Activated naive CD8-positive, alpha-beta T cell treated with anti-CD3 and anti-CD28 coated beads for 36 hours (primary cell): ENCODE results near the gene ZNF692. TPM values are rescaled to one million over a fixed set of nuclear protein-coding genes. Genes with fewer than 3 reads are reported as not detected.
"Not testable (repeated sequence)": the region's sequence is repeated elsewhere in the genome, so short reads cannot be mapped to it uniquely, and the experiment has no call there.

Source experiments
- DNase-seq: peaks from one replicate; pipeline ENCODE4 v3.0.0; 2021
- H3K27ac Mint-ChIP-seq: one replicate; pipeline ENCODE4 v1.8.0; 2022; ENCODE audit warnings: mild to moderate bottlenecking, moderate library complexity, mixed read lengths
- H3K27me3 Mint-ChIP-seq: one replicate; pipeline ENCODE4 v1.8.0; 2022; ENCODE audit warnings: mild to moderate bottlenecking, mixed read lengths
- H3K36me3 Mint-ChIP-seq: one replicate; pipeline ENCODE4 v1.8.0; 2021; ENCODE audit warnings: mild to moderate bottlenecking, mixed read lengths
- H3K4me1 Mint-ChIP-seq: one replicate; pipeline ENCODE4 v1.8.0; 2021; ENCODE audit warnings: mixed read lengths
- H3K4me3 Mint-ChIP-seq: one replicate; pipeline ENCODE4 v1.8.0; 2022; ENCODE audit warnings: mild to moderate bottlenecking, moderate library complexity, mixed read lengths
- H3K9me3 Mint-ChIP-seq: one replicate; pipeline ENCODE4 v1.8.0; 2022; ENCODE audit warnings: mixed read lengths
- total RNA-seq, 2 experiments: library from RNA; stranded (reverse); gene quantifications; one replicate each; pipeline ENCODE4 v1.2.3, GENCODE V29; 2021

Gene ZNF692
- total RNA-seq, 2 experiments from 2014 or later: 59.1 to 62.2 TPM

DNA sequence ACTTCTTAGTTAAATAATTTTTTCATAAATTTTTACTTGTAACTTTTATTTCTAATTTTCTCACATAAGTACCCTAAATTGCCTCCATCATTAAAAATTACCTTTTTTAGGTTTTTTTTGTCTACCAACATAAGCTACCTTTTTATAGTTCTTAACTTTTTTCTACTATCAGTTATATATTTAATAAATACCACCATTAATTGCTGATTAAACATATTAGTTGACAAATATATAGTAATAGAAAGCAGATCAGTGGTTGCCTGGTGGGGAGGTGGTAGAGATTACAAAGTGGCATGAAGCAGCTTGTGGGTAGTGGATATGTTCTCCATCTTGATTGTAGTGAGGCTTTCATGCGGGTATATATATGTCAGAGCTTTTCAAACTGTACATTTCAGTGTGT, 27.0 kb downstream of the ZNF692 start:
- no peak overlapping the region for H3K4me3 Mint-ChIP-seq
- no peak overlapping the region for H3K27ac Mint-ChIP-seq
- H3K36me3 Mint-ChIP-seq: no peaks in the 10 kb centered on the region
- H3K4me1 Mint-ChIP-seq: peaks cover 6% of the 10 kb centered on the region
- peaks cover 4% of the 10 kb centered on the region for H3K27me3 Mint-ChIP-seq
- no peak for DNase-seq
- H3K9me3 Mint-ChIP-seq: no peaks in the 10 kb centered on the region

GRCh38 chr1:248830718-248831017, 28.2 kb downstream of the ZNF692 start:
- H3K4me3 Mint-ChIP-seq, H3K27ac Mint-ChIP-seq, H3K9me3 Mint-ChIP-seq, DNase-seq, H3K4me1 Mint-ChIP-seq, H3K36me3 Mint-ChIP-seq, H3K27me3 Mint-ChIP-seq: not testable (repeated sequence)

DNA sequence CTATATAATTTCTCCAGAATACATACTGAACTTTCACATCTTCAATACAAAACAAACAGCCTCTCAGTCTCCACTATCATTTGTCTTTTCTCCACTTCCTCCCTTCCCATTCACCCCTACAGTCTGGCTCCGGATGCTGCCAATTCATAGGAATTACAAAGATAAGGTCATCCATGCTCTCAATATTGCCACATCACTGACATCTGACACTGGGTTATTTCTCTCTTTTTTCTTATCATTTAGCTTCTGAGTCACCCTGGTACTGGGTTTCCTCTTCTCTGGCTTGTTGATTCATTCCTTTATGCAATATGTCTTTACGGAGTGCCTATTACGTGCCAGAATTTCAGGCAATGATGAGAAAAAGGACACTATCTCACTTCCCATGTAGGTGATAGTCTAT, 30.0 kb downstream of the ZNF692 start:
- H3K4me3 Mint-ChIP-seq: no peak overlapping the region
- no peak for DNase-seq
- peaks cover 12% of the 10 kb centered on the region for H3K36me3 Mint-ChIP-seq
- H3K9me3 Mint-ChIP-seq: no peaks in the 10 kb centered on the region
- no peak overlapping the region for H3K27ac Mint-ChIP-seq
- peaks cover 20% of the 10 kb centered on the region for H3K4me1 Mint-ChIP-seq
- peaks cover 4% of the 10 kb centered on the region for H3K27me3 Mint-ChIP-seq

GRCh38 chr1:248825909-248826760, 32.8 kb downstream of the ZNF692 start, which contains the start of gene SH3BP5L:
SH3BP5L (minus strand) TSS chr1:248825915; CDS start chr1:248824935, 980 bp downstream.
- Mint-ChIP-seq H3K9me3 (no peaks in the 10 kb centered on the region), H3K4me3 (peak within 1 kb of the TSS; percentile 100), H3K36me3 (peaks cover 15% of the 10 kb centered on the region), H3K27me3 (no peaks in the 10 kb centered on the region), H3K27ac (peak within 1 kb of the TSS; percentile 100), H3K4me1 (peaks cover 43% of the 10 kb centered on the region)
- peak; percentile 90 for DNase-seq

- H3K27me3 Mint-ChIP-seq: no peaks in the 10 kb centered on the region
- H3K9me3 Mint-ChIP-seq: no peaks in the 10 kb centered on the region
- peaks cover 15% of the 10 kb centered on the region for H3K36me3 Mint-ChIP-seq
- H3K27ac Mint-ChIP-seq: peak overlapping the region; percentile 100
- H3K4me1 Mint-ChIP-seq: peaks cover 48% of the 10 kb centered on the region
- DNase-seq: no peak
- peak overlapping the region; percentile 100 for H3K4me3 Mint-ChIP-seq
Observed at GRCh38 chr1:248825573-248825908, 33.3 kb downstream of the ZNF692 start.

GRCh38 chr1:248825136-248825535, 33.7 kb downstream of the ZNF692 start:
- H3K36me3 Mint-ChIP-seq: peaks cover 19% of the 10 kb centered on the region
- peak overlapping the region; percentile 100 for H3K4me3 Mint-ChIP-seq
- H3K9me3 Mint-ChIP-seq: no peaks in the 10 kb centered on the region
- no peaks in the 10 kb centered on the region for H3K27me3 Mint-ChIP-seq
- peak overlapping the region; percentile 100 for H3K27ac Mint-ChIP-seq
- H3K4me1 Mint-ChIP-seq: peaks cover 52% of the 10 kb centered on the region
- DNase-seq: no peak

GRCh38 chr1:248824701-248825100, 34.2 kb downstream of the ZNF692 start:
- no peak for DNase-seq
- H3K27ac Mint-ChIP-seq: no peak overlapping the region
- H3K27me3 Mint-ChIP-seq: no peaks in the 10 kb centered on the region
- H3K4me3 Mint-ChIP-seq: peak overlapping the region; percentile 100
- H3K36me3 Mint-ChIP-seq: peaks cover 21% of the 10 kb centered on the region
- no peaks in the 10 kb centered on the region for H3K9me3 Mint-ChIP-seq
- H3K4me1 Mint-ChIP-seq: peaks cover 54% of the 10 kb centered on the region

DNA sequence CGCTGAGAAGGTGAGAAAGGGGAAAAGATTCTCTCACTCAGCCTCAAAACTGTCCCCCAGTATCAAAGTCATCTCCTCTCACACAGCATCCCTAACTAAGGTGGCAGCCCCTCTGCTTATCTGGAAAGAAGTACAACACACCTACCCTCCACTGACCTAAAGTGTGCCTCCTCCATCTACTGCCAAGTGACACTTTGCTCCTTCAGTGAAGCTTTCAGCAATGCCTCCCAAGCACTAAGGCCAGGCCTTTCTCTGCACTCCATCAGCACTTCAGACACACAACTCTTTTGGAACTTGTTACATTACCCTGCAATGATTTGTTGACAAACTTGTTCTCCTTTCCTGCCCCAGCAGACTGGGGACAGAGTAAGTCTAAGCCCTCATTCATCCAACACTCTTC, 34.6 kb downstream of the ZNF692 start:
- Mint-ChIP-seq H3K27me3 (no peaks in the 10 kb centered on the region), H3K4me3 (peak overlapping the region; percentile 100), H3K4me1 (peaks cover 57% of the 10 kb centered on the region), H3K36me3 (peaks cover 21% of the 10 kb centered on the region), H3K9me3 (no peaks in the 10 kb centered on the region), H3K27ac (no peak overlapping the region)
- no peak for DNase-seq

GRCh38 chr1:248823517-248824001, 35.3 kb downstream of the ZNF692 start:
- H3K27me3 Mint-ChIP-seq: no peaks in the 10 kb centered on the region
- H3K27ac Mint-ChIP-seq: no peak overlapping the region
- no peaks in the 10 kb centered on the region for H3K9me3 Mint-ChIP-seq
- H3K36me3 Mint-ChIP-seq: peaks cover 24% of the 10 kb centered on the region
- H3K4me1 Mint-ChIP-seq: peaks cover 63% of the 10 kb centered on the region
- DNase-seq: no peak
- peak overlapping the region; percentile 14 for H3K4me3 Mint-ChIP-seq

GRCh38 chr1:248822148-248823032, 36.5 kb downstream of the ZNF692 start:
- no peaks in the 10 kb centered on the region for H3K27me3 Mint-ChIP-seq
- H3K9me3 Mint-ChIP-seq: no peaks in the 10 kb centered on the region
- peaks cover 28% of the 10 kb centered on the region for H3K36me3 Mint-ChIP-seq
- no peak for DNase-seq
- H3K4me1 Mint-ChIP-seq: peaks cover 63% of the 10 kb centered on the region
- no peak overlapping the region for H3K27ac Mint-ChIP-seq
- H3K4me3 Mint-ChIP-seq: no peak overlapping the region

GRCh38 chr1:248821641-248822040, 37.2 kb downstream of the ZNF692 start:
- H3K36me3 Mint-ChIP-seq: peaks cover 28% of the 10 kb centered on the region
- H3K27ac Mint-ChIP-seq: no peak overlapping the region
- no peaks in the 10 kb centered on the region for H3K9me3 Mint-ChIP-seq
- DNase-seq: no peak
- H3K4me1 Mint-ChIP-seq: peaks cover 62% of the 10 kb centered on the region
- H3K4me3 Mint-ChIP-seq: no peak overlapping the region
- H3K27me3 Mint-ChIP-seq: no peaks in the 10 kb centered on the region

GRCh38 chr1:248821101-248821500, 37.8 kb downstream of the ZNF692 start:
- H3K9me3 Mint-ChIP-seq: no peaks in the 10 kb centered on the region
- no peaks in the 10 kb centered on the region for H3K27me3 Mint-ChIP-seq
- no peak for DNase-seq
- no peak overlapping the region for H3K27ac Mint-ChIP-seq
- peaks cover 67% of the 10 kb centered on the region for H3K4me1 Mint-ChIP-seq
- H3K4me3 Mint-ChIP-seq: no peak overlapping the region
- H3K36me3 Mint-ChIP-seq: peaks cover 28% of the 10 kb centered on the region

DNA sequence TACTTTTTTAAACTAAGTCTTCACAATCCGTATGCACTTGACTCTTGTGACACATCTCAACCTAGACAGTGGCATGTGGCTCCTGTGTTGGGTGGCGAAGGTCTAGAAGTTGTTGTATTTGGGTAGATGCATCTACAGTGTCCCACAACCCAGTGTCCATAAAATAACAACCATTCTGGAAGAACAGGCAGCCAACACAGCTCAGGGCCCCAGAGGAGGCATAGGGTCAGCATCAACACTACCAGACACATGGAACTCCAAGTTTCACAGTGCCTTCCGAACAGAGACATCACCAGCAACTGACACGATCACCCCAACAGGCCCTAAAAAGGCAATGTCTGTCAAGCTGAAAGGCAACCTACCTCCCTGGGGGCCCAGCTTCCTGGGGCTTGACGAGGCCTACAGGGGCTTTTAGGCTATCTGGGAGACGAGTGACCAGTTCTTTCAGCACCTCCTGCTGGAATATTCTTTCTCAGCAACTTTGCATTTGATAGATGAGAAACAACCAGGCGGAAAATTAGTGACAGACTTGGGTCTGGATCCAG, 38.8 kb downstream of the ZNF692 start:
- peaks cover 21% of the 10 kb centered on the region for H3K36me3 Mint-ChIP-seq
- no peak for DNase-seq
- H3K27me3 Mint-ChIP-seq: no peaks in the 10 kb centered on the region
- H3K27ac Mint-ChIP-seq: no peak overlapping the region
- no peak overlapping the region for H3K4me3 Mint-ChIP-seq
- H3K4me1 Mint-ChIP-seq: peaks cover 69% of the 10 kb centered on the region
- H3K9me3 Mint-ChIP-seq: no peaks in the 10 kb centered on the region

- Mint-ChIP-seq H3K9me3 (no peaks in the 10 kb centered on the region), H3K4me3 (no peak overlapping the region), H3K36me3 (peaks cover 17% of the 10 kb centered on the region), H3K4me1 (peaks cover 57% of the 10 kb centered on the region), H3K27ac (no peak overlapping the region), H3K27me3 (no peaks in the 10 kb centered on the region)
- DNase-seq: no peak
Observed at GRCh38 chr1:248818505-248819374, 40.1 kb downstream of the ZNF692 start.
